ENCODE data around the gene ATG10.
A peak's percentile ranks its signal among the peaks of the same experiment; 100 is the strongest.
"Not testable (repeated sequence)": the region's sequence is repeated elsewhere in the genome, so short reads cannot be mapped to it uniquely, and the experiment has no call there.

The ATG10 gene

DNA sequence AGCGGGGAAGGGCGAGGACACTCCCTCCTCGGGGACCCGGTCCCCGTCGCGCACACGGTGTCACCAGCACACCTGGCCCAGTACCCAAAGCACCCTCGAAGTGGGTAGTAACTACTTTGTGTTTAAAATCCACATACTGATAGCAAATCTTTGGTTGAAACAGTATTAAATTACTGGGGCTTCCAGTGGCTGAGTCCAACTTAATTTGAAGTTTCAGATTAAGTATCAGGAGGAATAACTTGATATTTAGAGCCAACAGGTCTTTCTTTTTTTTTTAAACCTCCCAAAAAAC is 615 bp downstream of the ATG10 start:
- in situ Hi-C loops (cut with HindIII; ENCODE audit: low sequenced_read_pairs), result no loop called here
- DNase-seq (ENCODE audit: low read depth, low spot score), result no peak
- H3K4me3 ChIP-seq (ENCODE audit: low read depth, low read length), result peak overlapping the region; percentile 71
- TF ChIP-seq, protein P1, sequence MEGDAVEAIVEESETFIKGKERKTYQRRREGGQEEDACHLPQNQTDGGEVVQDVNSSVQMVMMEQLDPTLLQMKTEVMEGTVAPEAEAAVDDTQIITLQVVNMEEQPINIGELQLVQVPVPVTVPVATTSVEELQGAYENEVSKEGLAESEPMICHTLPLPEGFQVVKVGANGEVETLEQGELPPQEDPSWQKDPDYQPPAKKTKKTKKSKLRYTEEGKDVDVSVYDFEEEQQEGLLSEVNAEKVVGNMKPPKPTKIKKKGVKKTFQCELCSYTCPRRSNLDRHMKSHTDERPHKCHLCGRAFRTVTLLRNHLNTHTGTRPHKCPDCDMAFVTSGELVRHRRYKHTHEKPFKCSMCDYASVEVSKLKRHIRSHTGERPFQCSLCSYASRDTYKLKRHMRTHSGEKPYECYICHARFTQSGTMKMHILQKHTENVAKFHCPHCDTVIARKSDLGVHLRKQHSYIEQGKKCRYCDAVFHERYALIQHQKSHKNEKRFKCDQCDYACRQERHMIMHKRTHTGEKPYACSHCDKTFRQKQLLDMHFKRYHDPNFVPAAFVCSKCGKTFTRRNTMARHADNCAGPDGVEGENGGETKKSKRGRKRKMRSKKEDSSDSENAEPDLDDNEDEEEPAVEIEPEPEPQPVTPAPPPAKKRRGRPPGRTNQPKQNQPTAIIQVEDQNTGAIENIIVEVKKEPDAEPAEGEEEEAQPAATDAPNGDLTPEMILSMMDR (IDR thresholded peaks at IDR 0.05; ENCODE audit: low read depth, low read length), result no peak

DNA sequence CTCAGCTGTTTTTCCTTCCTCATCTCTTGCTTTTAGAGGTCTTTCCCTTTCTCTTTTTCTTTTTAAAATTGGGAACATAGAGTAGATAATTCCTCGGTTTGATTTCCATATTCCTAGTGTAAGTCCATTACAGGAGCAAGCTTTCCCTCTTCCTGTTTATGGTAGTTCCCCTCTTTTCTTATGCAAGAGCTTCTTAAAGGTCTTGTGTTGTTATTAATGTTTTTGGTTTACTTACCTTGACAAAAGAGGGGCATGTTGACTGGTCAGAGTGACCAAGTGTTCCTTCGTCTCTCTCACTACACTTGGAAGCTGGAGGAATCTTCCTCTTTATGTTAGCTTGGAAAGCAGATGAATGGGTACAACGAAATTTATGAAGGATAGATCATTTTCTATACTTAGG is 8.3 kb downstream of the ATG10 start:
- no peak overlapping the region for H3K4me3 ChIP-seq (ENCODE audit: low read depth, low read length)
- in situ Hi-C loops (cut with HindIII; ENCODE audit: low sequenced_read_pairs), result no loop called here
- TF ChIP-seq, protein P1 (IDR thresholded peaks at IDR 0.05; ENCODE audit: low read depth, low read length), result no peak
- DNase-seq (ENCODE audit: low read depth, low spot score), result no peak

DNA sequence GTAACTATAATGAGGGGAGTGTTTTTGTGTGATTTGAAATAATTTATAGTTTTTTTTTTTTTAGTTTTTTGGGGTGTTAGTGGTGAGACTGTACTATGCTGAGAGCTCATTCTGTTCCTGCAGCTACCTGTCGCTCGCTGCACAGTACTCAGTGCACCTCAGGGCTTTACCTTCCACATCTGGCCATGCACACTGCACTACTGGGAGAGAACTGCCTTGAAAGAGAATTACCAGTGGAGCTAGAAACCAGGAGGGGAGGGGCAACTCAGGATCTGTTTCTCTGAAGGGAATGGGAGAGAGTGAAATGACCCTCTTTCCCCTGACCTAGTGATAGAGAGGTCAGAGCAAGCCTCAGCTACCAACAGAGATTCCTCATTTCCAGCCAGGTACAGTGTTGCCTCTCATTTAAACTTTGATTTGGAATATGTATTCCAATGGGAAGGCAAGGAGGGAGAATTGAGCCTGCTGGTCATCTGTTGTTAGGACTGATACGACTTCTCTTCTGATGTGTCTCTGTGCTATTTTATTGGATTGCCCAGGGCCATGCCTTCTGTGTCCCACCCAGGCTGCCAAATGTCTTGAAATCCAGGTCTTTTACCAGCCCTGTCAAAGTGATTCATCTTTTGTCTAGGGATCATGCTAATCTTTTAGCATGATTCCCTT is 8.9 kb downstream of the ATG10 start:
- in situ Hi-C loops (cut with HindIII; ENCODE audit: low sequenced_read_pairs), result no loop called here

DNA sequence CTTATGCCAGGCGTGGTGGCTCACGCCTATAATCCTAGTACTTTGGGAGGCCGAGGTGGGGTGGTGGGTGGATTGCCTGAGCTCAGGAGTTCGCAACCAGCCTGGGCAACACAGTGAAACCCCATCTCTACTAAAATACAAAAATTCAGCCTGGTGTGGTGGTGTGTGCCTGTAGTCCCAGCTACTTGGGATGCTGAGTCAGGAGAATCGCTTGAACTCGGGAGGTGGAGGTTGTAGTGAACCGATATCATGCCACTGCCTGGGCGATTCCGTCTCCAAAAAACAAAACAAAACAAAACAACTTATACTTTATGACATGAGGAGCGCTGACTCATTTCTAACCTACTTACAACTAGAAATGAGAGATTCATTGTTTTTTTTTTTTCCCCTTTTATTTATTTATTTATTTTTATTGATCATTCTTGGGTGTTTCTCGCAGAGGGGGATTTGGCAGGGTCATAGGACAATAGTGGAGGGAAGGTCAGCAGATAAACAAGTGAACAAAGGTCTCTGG is 10.4 kb downstream of the ATG10 start:
- in situ Hi-C loops (cut with HindIII; ENCODE audit: low sequenced_read_pairs); H3K4me3 ChIP-seq (ENCODE audit: low read depth, low read length); DNase-seq (ENCODE audit: low read depth, low spot score): not testable (repeated sequence)

More for the DNA sequence above, 8.9 kb downstream of the ATG10 start:
- TF ChIP-seq, protein P1 (IDR thresholded peaks at IDR 0.05; ENCODE audit: low read depth, low read length), result no peak
- DNase-seq (ENCODE audit: low read depth, low spot score), result no peak
- no peak overlapping the region for H3K4me3 ChIP-seq (ENCODE audit: low read depth, low read length)

DNA sequence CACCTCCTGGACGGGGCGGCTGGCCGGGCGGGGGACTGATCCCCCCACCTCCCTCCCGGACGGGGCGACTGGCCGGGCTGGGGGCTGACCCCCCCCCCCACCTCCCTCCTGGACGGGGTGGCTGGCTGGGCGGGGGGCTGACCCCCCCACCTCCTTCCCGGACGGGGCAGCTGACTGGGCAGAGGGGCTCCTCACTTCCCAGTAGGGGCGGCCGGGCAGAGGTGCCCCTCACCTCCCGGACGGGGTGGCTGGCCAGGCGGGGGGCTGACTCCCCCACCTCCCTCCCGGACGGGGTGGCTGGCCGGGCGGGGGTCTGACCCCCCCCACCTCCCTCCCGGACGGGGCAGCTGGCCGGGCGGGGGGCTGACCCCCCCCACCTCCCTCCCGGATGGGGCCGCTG is 11.3 kb downstream of the ATG10 start:
- DNase-seq (ENCODE audit: low read depth, low spot score); H3K4me3 ChIP-seq (ENCODE audit: low read depth, low read length); in situ Hi-C loops (cut with HindIII; ENCODE audit: low sequenced_read_pairs): not testable (repeated sequence)

DNA sequence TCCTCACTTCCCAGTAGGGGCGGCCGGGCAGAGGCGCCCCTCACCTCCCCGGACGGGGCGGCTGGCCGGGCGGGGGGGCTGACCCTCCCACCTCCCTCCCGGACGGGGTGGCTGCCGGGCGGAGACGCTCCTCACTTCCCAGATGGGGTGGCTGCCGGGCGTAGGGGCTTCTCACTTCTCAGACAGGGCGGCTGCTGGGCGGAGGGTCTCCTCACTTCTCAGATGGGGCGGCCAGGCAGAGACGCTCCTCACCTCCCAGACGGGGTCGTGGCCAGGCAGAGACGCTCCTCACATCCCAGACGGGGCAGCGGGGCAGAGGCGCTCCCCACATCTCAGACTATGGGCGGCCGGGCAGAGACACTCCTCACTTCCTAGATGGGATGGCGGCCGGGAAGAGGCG is 11.7 kb downstream of the ATG10 start:
- H3K4me3 ChIP-seq (ENCODE audit: low read depth, low read length); DNase-seq (ENCODE audit: low read depth, low spot score); in situ Hi-C loops (cut with HindIII; ENCODE audit: low sequenced_read_pairs): not testable (repeated sequence)

DNA sequence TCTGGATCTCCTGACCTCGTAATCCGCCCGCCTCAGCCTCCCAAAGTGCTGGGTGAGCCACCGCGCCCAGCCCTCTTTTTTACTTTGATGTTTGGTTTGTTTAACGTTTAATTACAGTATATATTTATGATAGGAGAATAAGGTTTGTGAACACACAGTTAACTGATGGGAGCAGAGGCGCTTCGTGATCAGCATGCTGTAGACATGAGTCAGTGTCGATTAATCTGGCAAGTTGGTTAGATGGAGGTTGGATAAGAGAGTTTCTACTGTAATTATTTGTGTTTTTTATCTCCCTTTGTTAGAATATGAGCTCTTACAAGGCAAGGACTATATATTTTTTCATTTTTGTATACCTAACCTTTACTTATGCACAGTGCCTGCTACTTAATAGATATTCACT is 14.3 kb downstream of the ATG10 start:
- DNase-seq (ENCODE audit: low read depth, low spot score), result no peak
- in situ Hi-C loops (cut with HindIII; ENCODE audit: low sequenced_read_pairs), result no loop called here
- TF ChIP-seq, protein P1 (IDR thresholded peaks at IDR 0.05; ENCODE audit: low read depth, low read length), result no peak
- no peak overlapping the region for H3K4me3 ChIP-seq (ENCODE audit: low read depth, low read length)

DNA sequence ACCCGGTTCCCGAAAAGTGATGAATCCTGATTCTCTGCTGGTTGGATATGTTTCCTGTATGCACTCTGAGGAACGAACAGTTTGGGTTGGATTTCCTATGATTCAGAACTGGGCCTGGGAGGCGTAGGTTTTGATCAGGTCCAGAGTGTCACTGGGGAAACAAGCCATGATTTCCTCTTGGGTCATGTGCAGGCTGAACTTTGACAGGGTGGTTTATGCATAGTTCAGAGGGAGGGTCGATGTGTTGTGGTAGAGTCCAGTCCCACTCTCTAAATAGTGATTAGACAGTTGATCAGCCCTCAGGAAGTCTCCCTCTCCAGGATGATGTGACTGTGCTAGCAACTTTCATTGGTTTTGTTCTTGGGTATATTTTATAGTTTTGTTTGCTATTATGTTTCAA is 17.4 kb downstream of the ATG10 start:
- TF ChIP-seq, protein P1 (IDR thresholded peaks at IDR 0.05; ENCODE audit: low read depth, low read length), result no peak
- DNase-seq (ENCODE audit: low read depth, low spot score), result no peak
- in situ Hi-C loops (cut with HindIII; ENCODE audit: low sequenced_read_pairs), result no loop called here
- no peak overlapping the region for H3K4me3 ChIP-seq (ENCODE audit: low read depth, low read length)

Measured in astrocyte of the spinal cord (primary cell).